WERI-Rb-1 (cell line): ENCODE measurements around the gene SHROOM2.
A peak's percentile ranks its signal among the peaks of the same experiment; 100 is the strongest.

Experiments used
- DNase-seq: peaks from one replicate; pipeline ENCODE4 v3.0.0-alpha.2; 2020
- H3K27ac ChIP-seq: fragments of 250-450 bp; sonication (Bioruptor Pico); 2 replicates; pipeline ENCODE4 v1.5.1; 2020; ENCODE audit warnings: mild to moderate bottlenecking, moderate library complexity
- H3K27me3 ChIP-seq: fragments of 250-450 bp; sonication (Bioruptor Pico); 2 replicates; pipeline ENCODE4 v1.5.1; 2021; ENCODE audit warnings: mild to moderate bottlenecking, low read depth, moderate library complexity; ENCODE audit not compliant: insufficient read depth, severe bottlenecking
- H3K36me3 ChIP-seq: fragments of 250-450 bp; sonication (Bioruptor Pico); 2 replicates; pipeline ENCODE4 v1.5.1; 2020; ENCODE audit warnings: mild to moderate bottlenecking, moderate library complexity
- H3K4me3 ChIP-seq: 2 replicates; pipeline ENCODE4 v1.5.1; 2011; ENCODE audit warnings: low read depth, mild to moderate bottlenecking, control low read depth, low read length
- H3K9me3 ChIP-seq: fragments of 250-450 bp; sonication (Bioruptor Pico); 2 replicates; pipeline ENCODE4 v1.5.1; 2021; ENCODE audit warnings: mild to moderate bottlenecking, moderate library complexity; ENCODE audit not compliant: severe bottlenecking
- CTCF ChIP-seq: IDR thresholded peaks from 2 replicates; pipeline ENCODE4 v1.5.1; 2011; ENCODE audit warnings: low read depth, mild to moderate bottlenecking, control low read depth, inconsistent platforms, low read length

SHROOM2 gene

GRCh38 chrX:9888953-9889470 lies 102.8 kb downstream of the SHROOM2 start:
- Histone ChIP-seq H3K27ac (no peak overlapping the region), H3K36me3 (no peaks in the 10 kb centered on the region), H3K9me3 (no peaks in the 10 kb centered on the region), H3K27me3 (peaks cover 6% of the 10 kb centered on the region), H3K4me3 (no peak overlapping the region)
- no peak for TF ChIP-seq CTCF
- DNase-seq = no peak

- no peak overlapping the region for H3K4me3 ChIP-seq
- H3K27ac ChIP-seq = no peak overlapping the region
- no peaks in the 10 kb centered on the region for H3K9me3 ChIP-seq
- no peak for DNase-seq
- no peak for TF ChIP-seq CTCF
- H3K27me3 ChIP-seq = peaks cover 8% of the 10 kb centered on the region
- H3K36me3 ChIP-seq = no peaks in the 10 kb centered on the region
Measured at GRCh38 chrX:9890681-9891091, 104.5 kb downstream of the SHROOM2 start.

GRCh38 chrX:9895225-9895912 lies 109.1 kb downstream of the SHROOM2 start:
- no peak for DNase-seq
- Histone ChIP-seq H3K4me3 (no peak overlapping the region), H3K36me3 (no peaks in the 10 kb centered on the region), H3K27me3 (peaks cover 10% of the 10 kb centered on the region), H3K27ac (no peak overlapping the region), H3K9me3 (no peaks in the 10 kb centered on the region)
- TF ChIP-seq CTCF = no peak

GRCh38 chrX:9897761-9898161 lies 111.5 kb downstream of the SHROOM2 start:
- Histone ChIP-seq H3K9me3 (no peaks in the 10 kb centered on the region), H3K36me3 (no peaks in the 10 kb centered on the region), H3K4me3 (no peak overlapping the region), H3K27me3 (peaks cover 10% of the 10 kb centered on the region), H3K27ac (no peak overlapping the region)
- no peak for TF ChIP-seq CTCF
- DNase-seq = no peak

- Histone ChIP-seq H3K27ac (no peak overlapping the region), H3K36me3 (no peaks in the 10 kb centered on the region), H3K9me3 (no peaks in the 10 kb centered on the region), H3K4me3 (no peak overlapping the region), H3K27me3 (peaks cover 10% of the 10 kb centered on the region)
- DNase-seq = peak; percentile 32
- no peak for TF ChIP-seq CTCF
Measured at GRCh38 chrX:9899640-9900111, 113.4 kb downstream of the SHROOM2 start.
